Neural cell (in vitro differentiated cells): ENCODE data around the gene TPD52L1. TPM values are rescaled to one million over a fixed set of nuclear protein-coding genes. Genes with fewer than 3 reads are reported as not detected.

Source experiments
- H2AFZ ChIP-seq: fragments of 200-600, 300-800 bp; sonication (generic), shearing (Covaris generic); 2 replicates; pipeline ENCODE4 v1.6.0; 2014; ENCODE audit warnings: low read depth, mild to moderate bottlenecking, antibody characterized with exemption, low read length, moderate library complexity
- H3F3A ChIP-seq: fragments of 200-600 bp; shearing (Covaris generic); 2 replicates; pipeline ENCODE4 v1.6.1; 2016; ENCODE audit warnings: mild to moderate bottlenecking, moderate library complexity, mixed read lengths, antibody characterized with exemption, low read length; ENCODE audit not compliant: insufficient read depth, poor library complexity, severe bottlenecking
- H3K27ac ChIP-seq: fragments of 200-600, 300-800 bp; sonication (generic), shearing (Covaris generic); 2 replicates; pipeline ENCODE4 v1.5.1; 2014; ENCODE audit warnings: mild to moderate bottlenecking, low read length, moderate library complexity
- H3K27me3 ChIP-seq: fragments of 300-800, 200-600 bp; sonication (generic), shearing (Covaris generic); 2 replicates; pipeline ENCODE4 v1.6.0; 2014; ENCODE audit warnings: mild to moderate bottlenecking, low read depth, low read length, moderate library complexity; ENCODE audit not compliant: insufficient read depth
- H3K36me3 ChIP-seq: fragments of 300-800, 200-600 bp; sonication (generic), shearing (Covaris generic); 2 replicates; pipeline ENCODE4 v1.5.1; 2014; ENCODE audit warnings: mild to moderate bottlenecking, antibody characterized with exemption, low read length, moderate library complexity; ENCODE audit not compliant: insufficient read depth
- H3K4me2 ChIP-seq: fragments of 300-800, 200-600 bp; sonication (generic), shearing (Covaris generic); 2 replicates; pipeline ENCODE4 v1.6.0; 2014; ENCODE audit warnings: mild to moderate bottlenecking, low read length
- H3K4me3 ChIP-seq: fragments of 300-800, 200-600 bp; sonication (generic), shearing (Covaris generic); 2 replicates; pipeline ENCODE4 v1.5.1; 2014; ENCODE audit warnings: mild to moderate bottlenecking, low read length, moderate library complexity
- H3K79me2 ChIP-seq: fragments of 200-600 bp; shearing (Covaris generic); replicated peaks from 2 replicates; pipeline ENCODE4 v1.6.0; 2014; ENCODE audit warnings: mild to moderate bottlenecking, low read length, moderate library complexity; ENCODE audit not compliant: insufficient read depth
- H3K9ac ChIP-seq: fragments of 300-800, 200-600 bp; sonication (generic), shearing (Covaris generic); 2 replicates; pipeline ENCODE4 v1.6.1; 2016; ENCODE audit warnings: mild to moderate bottlenecking, low read length, mixed read lengths
- H3K9me2 ChIP-seq: fragments of 200-600 bp; shearing (Covaris generic); 2 replicates; pipeline ENCODE4 v1.6.1; 2016; ENCODE audit warnings: mild to moderate bottlenecking, low read length, mixed read lengths; ENCODE audit not compliant: insufficient read depth
- H3K9me3 ChIP-seq: fragments of 200-600, 300-800 bp; sonication (generic), shearing (Covaris generic); 2 replicates; pipeline ENCODE4 v1.6.1; 2016; ENCODE audit warnings: mild to moderate bottlenecking, mixed run types, low read length, moderate library complexity, mixed read lengths
- H4K20me1 ChIP-seq: fragments of 200-600 bp; shearing (Covaris generic); 2 replicates; pipeline ENCODE4 v1.6.1; 2016; ENCODE audit warnings: mild to moderate bottlenecking, mixed run types; ENCODE audit not compliant: insufficient read depth
- CTCF ChIP-seq: fragments of 450-650 bp; IDR thresholded peaks from 2 replicates; pipeline ENCODE4 v1.5.1; 2014; ENCODE audit warnings: antibody characterized with exemption, mild to moderate bottlenecking, moderate library complexity; ENCODE audit not compliant: poor library complexity, severe bottlenecking
- EP300 ChIP-seq: fragments of 450-650 bp; conservative IDR thresholded peaks from 2 replicates; pipeline ENCODE4 v1.6.1; 2014; ENCODE audit warnings: antibody characterized with exemption, mild to moderate bottlenecking, moderate library complexity; ENCODE audit not compliant: poor library complexity, severe bottlenecking
- EZH2 ChIP-seq: fragments of 200-600, 300-800 bp; shearing (Covaris generic), sonication (generic); IDR thresholded peaks from 2 replicates; pipeline ENCODE4 v1.6.1; 2014; ENCODE audit warnings: antibody characterized with exemption, low read length, borderline replicate concordance, mild to moderate bottlenecking; ENCODE audit not compliant: insufficient read depth, poor library complexity, severe bottlenecking
- MXI1 ChIP-seq: fragments of 450-650 bp; conservative IDR thresholded peaks from 2 replicates; pipeline ENCODE4 v1.6.1; 2014; ENCODE audit warnings: antibody characterized with exemption, mild to moderate bottlenecking; ENCODE audit not compliant: poor library complexity, severe bottlenecking
- POLR2AphosphoS5 ChIP-seq: IDR thresholded peaks from 2 replicates; pipeline ENCODE4 v1.6.1; 2012
- RAD21 ChIP-seq: fragments of 450-650 bp; conservative IDR thresholded peaks from 2 replicates; pipeline ENCODE4 v1.6.1; 2014; ENCODE audit warnings: antibody characterized with exemption, mild to moderate bottlenecking, moderate library complexity
- REST ChIP-seq: IDR thresholded peaks from 2 replicates; pipeline ENCODE4 v1.6.1; 2012; ENCODE audit warnings: borderline replicate concordance
- SMC3 ChIP-seq: fragments of 450-650 bp; conservative IDR thresholded peaks from 2 replicates; pipeline ENCODE4 v1.6.1; 2014; ENCODE audit warnings: antibody characterized with exemption, mild to moderate bottlenecking, moderate library complexity; ENCODE audit not compliant: poor library complexity
- TAF1 ChIP-seq: IDR thresholded peaks from 2 replicates; pipeline ENCODE4 v1.6.1; 2012; ENCODE audit warnings: low read depth
- polyA plus RNA-seq: library from polyadenylated mRNA; depleted of rRNA; stranded (reverse); fragments of >200 nt; gene quantifications from 2 replicates; pipeline ENCODE4 v1.2.3, GENCODE V29; 2014

The TPD52L1 gene
- polyA plus RNA-seq, 1 donor from 2014 or later = 8.9 TPM

GRCh38 chr6:125251516-125252220 is 98.1 kb downstream of the TPD52L1 start:
- H2AFZ ChIP-seq = no peak overlapping the region
- H3K4me2 ChIP-seq = no peak overlapping the region
- H3K36me3 ChIP-seq = no peaks in the 10 kb centered on the region
- no peaks in the 10 kb centered on the region for H3F3A ChIP-seq
- H3K27me3 ChIP-seq = no peaks in the 10 kb centered on the region
- no peak overlapping the region for H3K4me3 ChIP-seq
- no peaks in the 10 kb centered on the region for H3K9me2 ChIP-seq
- no peaks in the 10 kb centered on the region for H3K9me3 ChIP-seq
- H3K9ac ChIP-seq = no peak overlapping the region
- no peak for TF ChIP-seq MXI1
- no peak for TF ChIP-seq RAD21
- no peak for TF ChIP-seq EZH2
- no peak for TF ChIP-seq CTCF
- no peak for TF ChIP-seq TAF1
- TF ChIP-seq SMC3 = no peak
- TF ChIP-seq REST = no peak
- TF ChIP-seq EP300 = no peak
- no peak overlapping the region for H3K27ac ChIP-seq
- H3K79me2 ChIP-seq = no peaks in the 10 kb centered on the region
- H4K20me1 ChIP-seq = no peaks in the 10 kb centered on the region

- no peaks in the 10 kb centered on the region for H3K79me2 ChIP-seq
- no peak overlapping the region for H3K27ac ChIP-seq
- H3F3A ChIP-seq = no peaks in the 10 kb centered on the region
- no peaks in the 10 kb centered on the region for H3K36me3 ChIP-seq
- no peaks in the 10 kb centered on the region for H4K20me1 ChIP-seq
- TF ChIP-seq SMC3 (no peak), CTCF (no peak), EP300 (no peak), TAF1 (no peak), MXI1 (no peak), POLR2AphosphoS5 (no peak), RAD21 (no peak), REST (no peak), EZH2 (no peak)
- no peaks in the 10 kb centered on the region for H3K27me3 ChIP-seq
- no peaks in the 10 kb centered on the region for H3K9me2 ChIP-seq
- no peak overlapping the region for H3K9ac ChIP-seq
- no peak overlapping the region for H3K4me3 ChIP-seq
- no peak overlapping the region for H2AFZ ChIP-seq
- no peak overlapping the region for H3K4me2 ChIP-seq
- H3K9me3 ChIP-seq = no peaks in the 10 kb centered on the region
These were observed 99.3 kb downstream of the TPD52L1 start for GRCh38 chr6:125252891-125253290.
